ENCODE measurements around the gene KIAA0513. TPM values are rescaled to one million over a fixed set of nuclear protein-coding genes. Genes with fewer than 3 reads are reported as not detected.

The KIAA0513 gene
- total and polyA plus RNA-seq, 2 of the 13 experiments (the other 11 are each of a cell fraction or from before 2014, with no cell fraction given), result 1.8 TPM

DNA sequence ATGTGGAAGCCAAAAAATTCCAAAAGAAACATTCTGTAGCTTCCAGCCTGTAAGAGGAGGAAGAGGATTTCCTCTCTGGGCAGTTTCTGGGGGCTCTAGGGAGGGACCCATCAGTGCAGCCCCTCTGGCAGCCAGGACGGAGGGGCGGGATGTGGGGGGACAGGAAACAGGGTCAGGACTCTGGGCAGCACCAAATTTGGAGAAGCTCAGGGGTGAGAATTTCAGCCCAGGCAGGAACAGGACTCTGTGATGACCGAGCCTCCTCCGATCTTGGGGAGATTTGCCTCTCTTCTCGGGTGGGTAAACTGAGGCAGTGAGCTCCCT is 103.1 kb downstream of the KIAA0513 start:
- intact Hi-C loops (cut with micrococcal nuclease; ENCODE audit: unreplicated experiment) (no loop called here), in situ Hi-C loops (cut with HindIII; ENCODE audit: extremely low pct_ligation_motif_present, low pct_unique_long_range_greater_than_20kb) (no loop called here)
- Histone ChIP-seq H4K20me1 (ENCODE audit: insufficient read depth, low read length) (no peaks in the 10 kb centered on the region), H3K36me3 (replicated peaks in 1 of 2; ENCODE audit: control insufficient read depth in 1 of 2, insufficient read depth in 2 of 2, low read length in 2 of 2) (no peaks in the 10 kb centered on the region), H3K4me3 (replicated peaks in 1 of 3; ENCODE audit: insufficient read depth in 1 of 3, low read depth in 2 of 3, low read length in 3 of 3) (no peak overlapping the region), H3K4me2 (ENCODE audit: low read depth, low read length) (no peak overlapping the region), H3K4me1 (ENCODE audit: insufficient read depth, low read length) (peaks cover 48% of the 10 kb centered on the region), H3K9me3 (ENCODE audit: low read length) (no peaks in the 10 kb centered on the region), H2AFZ (ENCODE audit: low read length) (no peak overlapping the region), H3K27me3 (ENCODE audit: control insufficient read depth in 1 of 2, insufficient read depth in 2 of 2, low read length in 2 of 2) (peaks cover 11 to 29% of the 10 kb centered on the region in 2 experiments; a peak in 4 of 5 replicates), H3K79me2 (ENCODE audit: insufficient read depth, low read length) (no peaks in the 10 kb centered on the region), H3K9ac (ENCODE audit: insufficient read depth, low read depth, low read length) (no peak overlapping the region), H3K27ac (ENCODE audit: extremely low read length, insufficient read depth, low read length) (no peak overlapping the region)
- TF ChIP-seq, protein P1, sequence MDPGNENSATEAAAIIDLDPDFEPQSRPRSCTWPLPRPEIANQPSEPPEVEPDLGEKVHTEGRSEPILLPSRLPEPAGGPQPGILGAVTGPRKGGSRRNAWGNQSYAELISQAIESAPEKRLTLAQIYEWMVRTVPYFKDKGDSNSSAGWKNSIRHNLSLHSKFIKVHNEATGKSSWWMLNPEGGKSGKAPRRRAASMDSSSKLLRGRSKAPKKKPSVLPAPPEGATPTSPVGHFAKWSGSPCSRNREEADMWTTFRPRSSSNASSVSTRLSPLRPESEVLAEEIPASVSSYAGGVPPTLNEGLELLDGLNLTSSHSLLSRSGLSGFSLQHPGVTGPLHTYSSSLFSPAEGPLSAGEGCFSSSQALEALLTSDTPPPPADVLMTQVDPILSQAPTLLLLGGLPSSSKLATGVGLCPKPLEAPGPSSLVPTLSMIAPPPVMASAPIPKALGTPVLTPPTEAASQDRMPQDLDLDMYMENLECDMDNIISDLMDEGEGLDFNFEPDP (CRISPR knock-in tag; conservative IDR thresholded peaks at IDR 0.05), result no peak
- TF ChIP-seq, protein P2, sequence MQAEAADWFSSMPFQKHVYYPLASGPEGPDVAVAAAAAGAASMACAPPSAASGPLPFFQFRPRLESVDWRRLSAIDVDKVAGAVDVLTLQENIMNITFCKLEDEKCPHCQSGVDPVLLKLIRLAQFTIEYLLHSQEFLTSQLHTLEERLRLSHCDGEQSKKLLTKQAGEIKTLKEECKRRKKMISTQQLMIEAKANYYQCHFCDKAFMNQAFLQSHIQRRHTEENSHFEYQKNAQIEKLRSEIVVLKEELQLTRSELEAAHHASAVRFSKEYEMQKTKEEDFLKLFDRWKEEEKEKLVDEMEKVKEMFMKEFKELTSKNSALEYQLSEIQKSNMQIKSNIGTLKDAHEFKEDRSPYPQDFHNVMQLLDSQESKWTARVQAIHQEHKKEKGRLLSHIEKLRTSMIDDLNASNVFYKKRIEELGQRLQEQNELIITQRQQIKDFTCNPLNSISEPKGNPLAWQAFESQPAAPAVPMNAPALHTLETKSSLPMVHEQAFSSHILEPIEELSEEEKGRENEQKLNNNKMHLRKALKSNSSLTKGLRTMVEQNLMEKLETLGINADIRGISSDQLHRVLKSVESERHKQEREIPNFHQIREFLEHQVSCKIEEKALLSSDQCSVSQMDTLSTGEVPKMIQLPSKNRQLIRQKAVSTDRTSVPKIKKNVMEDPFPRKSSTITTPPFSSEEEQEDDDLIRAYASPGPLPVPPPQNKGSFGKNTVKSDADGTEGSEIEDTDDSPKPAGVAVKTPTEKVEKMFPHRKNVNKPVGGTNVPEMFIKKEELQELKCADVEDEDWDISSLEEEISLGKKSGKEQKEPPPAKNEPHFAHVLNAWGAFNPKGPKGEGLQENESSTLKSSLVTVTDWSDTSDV (CRISPR knock-in tag; IDR thresholded peaks at IDR 0.05), result no peak
- TF ChIP-seq, protein P3, sequence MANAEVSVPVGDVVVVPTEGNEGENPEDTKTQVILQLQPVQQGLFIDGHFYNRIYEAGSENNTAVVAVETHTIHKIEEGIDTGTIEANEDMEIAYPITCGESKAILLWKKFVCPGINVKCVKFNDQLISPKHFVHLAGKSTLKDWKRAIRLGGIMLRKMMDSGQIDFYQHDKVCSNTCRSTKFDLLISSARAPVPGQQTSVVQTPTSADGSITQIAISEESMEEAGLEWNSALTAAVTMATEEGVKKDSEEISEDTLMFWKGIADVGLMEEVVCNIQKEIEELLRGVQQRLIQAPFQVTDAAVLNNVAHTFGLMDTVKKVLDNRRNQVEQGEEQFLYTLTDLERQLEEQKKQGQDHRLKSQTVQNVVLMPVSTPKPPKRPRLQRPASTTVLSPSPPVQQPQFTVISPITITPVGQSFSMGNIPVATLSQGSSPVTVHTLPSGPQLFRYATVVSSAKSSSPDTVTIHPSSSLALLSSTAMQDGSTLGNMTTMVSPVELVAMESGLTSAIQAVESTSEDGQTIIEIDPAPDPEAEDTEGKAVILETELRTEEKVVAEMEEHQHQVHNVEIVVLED (CRISPR knock-in tag; IDR thresholded peaks at IDR 0.05; ENCODE audit: borderline replicate concordance), result no peak
- TF ChIP-seq ZNF562 (CRISPR knock-in tag; IDR thresholded peaks at IDR 0.05; ENCODE audit: borderline replicate concordance) (no peak), FOXK1 (CRISPR knock-in tag; IDR thresholded peaks at IDR 0.05; ENCODE audit: borderline replicate concordance, low read depth) (no peak), NCOA5 (CRISPR knock-in tag; IDR thresholded peaks at IDR 0.05) (no peak), ZNF205 (CRISPR knock-in tag; IDR thresholded peaks at IDR 0.05) (no peak)
- TF ChIP-seq, protein P4, sequence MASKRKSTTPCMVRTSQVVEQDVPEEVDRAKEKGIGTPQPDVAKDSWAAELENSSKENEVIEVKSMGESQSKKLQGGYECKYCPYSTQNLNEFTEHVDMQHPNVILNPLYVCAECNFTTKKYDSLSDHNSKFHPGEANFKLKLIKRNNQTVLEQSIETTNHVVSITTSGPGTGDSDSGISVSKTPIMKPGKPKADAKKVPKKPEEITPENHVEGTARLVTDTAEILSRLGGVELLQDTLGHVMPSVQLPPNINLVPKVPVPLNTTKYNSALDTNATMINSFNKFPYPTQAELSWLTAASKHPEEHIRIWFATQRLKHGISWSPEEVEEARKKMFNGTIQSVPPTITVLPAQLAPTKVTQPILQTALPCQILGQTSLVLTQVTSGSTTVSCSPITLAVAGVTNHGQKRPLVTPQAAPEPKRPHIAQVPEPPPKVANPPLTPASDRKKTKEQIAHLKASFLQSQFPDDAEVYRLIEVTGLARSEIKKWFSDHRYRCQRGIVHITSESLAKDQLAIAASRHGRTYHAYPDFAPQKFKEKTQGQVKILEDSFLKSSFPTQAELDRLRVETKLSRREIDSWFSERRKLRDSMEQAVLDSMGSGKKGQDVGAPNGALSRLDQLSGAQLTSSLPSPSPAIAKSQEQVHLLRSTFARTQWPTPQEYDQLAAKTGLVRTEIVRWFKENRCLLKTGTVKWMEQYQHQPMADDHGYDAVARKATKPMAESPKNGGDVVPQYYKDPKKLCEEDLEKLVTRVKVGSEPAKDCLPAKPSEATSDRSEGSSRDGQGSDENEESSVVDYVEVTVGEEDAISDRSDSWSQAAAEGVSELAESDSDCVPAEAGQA (IDR thresholded peaks at IDR 0.05; ENCODE audit: low read depth), result no peak
- TF ChIP-seq, protein P4 (CRISPR knock-in tag; IDR thresholded peaks at IDR 0.05; ENCODE audit: borderline replicate concordance), result no peak
- 63% methylated on average over 5 of the region's 5 CpGs for WGBS (ENCODE audit: low lambda C conversion rate)
- DNase-seq (ENCODE audit: low spot score) (no peak), FAIRE-seq (no peak), ATAC-seq (no peak)
- CTCF ChIA-PET (ENCODE audit: low intra/inter-chr PET ratio, low total read pairs), result no interaction called here
- POLR2A ChIA-PET, result no interaction called here
- BruUV-seq (replicated peaks), result no TSS peak

Measured in HepG2 (cell line).